Natural killer cell (primary cell): ENCODE measurements around the gene KLHL24. TPM values are rescaled to one million over a fixed set of nuclear protein-coding genes. Genes with fewer than 3 reads are reported as not detected.
"Not testable (repeated sequence)": the region's sequence is repeated elsewhere in the genome, so short reads cannot be mapped to it uniquely, and the experiment has no call there.

Experiments used
- ATAC-seq, 3 donors: fragments of 150-1000 bp in 2 of 3; fragments of 200-7000 bp in 1 of 3; cut with Tn5 transposase; 1 replicate in 1 of 3; 2 replicates in 2 of 3; pipeline ENCODE4 v1.10.0; 2021; ENCODE audit warnings: mild to moderate bottlenecking in 2 of 3, moderate library complexity in 2 of 3
- DNase-seq, 2 donors: peaks; one replicate each; pipeline versions ENCODE4 v3.0.0 to v3.0.0-alpha.2; 2013 to 2021; ENCODE audit warnings: mixed read lengths in 1 of 2
- H3K27ac ChIP-seq: one replicate; pipeline ENCODE4 v1.5.1; 2013; ENCODE audit warnings: mild to moderate bottlenecking, low read length
- H3K27me3 ChIP-seq: one replicate; pipeline ENCODE4 v1.6.1; 2013; ENCODE audit warnings: low read length; ENCODE audit not compliant: control insufficient read depth, insufficient read depth
- H3K36me3 ChIP-seq: one replicate; pipeline ENCODE4 v1.6.1; 2013; ENCODE audit warnings: low read length; ENCODE audit not compliant: control insufficient read depth, insufficient read depth
- H3K4me1 ChIP-seq: one replicate; pipeline ENCODE4 v1.6.1; 2013; ENCODE audit warnings: low read length; ENCODE audit not compliant: control insufficient read depth, insufficient read depth
- H3K4me3 ChIP-seq: one replicate; pipeline ENCODE4 v1.5.1; 2013; ENCODE audit warnings: low read length
- H3K9me3 ChIP-seq: one replicate; pipeline ENCODE4 v1.6.1; 2013; ENCODE audit warnings: low read length; ENCODE audit not compliant: control insufficient read depth, insufficient read depth
- H3K27ac Mint-ChIP-seq, 2 donors: one replicate each; pipeline ENCODE4 v1.8.0; 2022; ENCODE audit warnings: mild to moderate bottlenecking in 2 of 2, mixed read lengths in 2 of 2, moderate library complexity in 1 of 2
- H3K27me3 Mint-ChIP-seq, 2 donors: one replicate each; pipeline ENCODE4 v1.8.0; 2022; ENCODE audit warnings: low read depth in 2 of 2, mixed read lengths in 2 of 2
- H3K36me3 Mint-ChIP-seq: one replicate; pipeline ENCODE4 v1.8.0; 2022; ENCODE audit warnings: mixed read lengths
- H3K4me1 Mint-ChIP-seq, 2 donors: one replicate each; pipeline ENCODE4 v1.8.0; 2022; ENCODE audit warnings: mixed read lengths in 2 of 2
- H3K4me3 Mint-ChIP-seq: one replicate; pipeline ENCODE4 v1.8.0; 2022; ENCODE audit warnings: mild to moderate bottlenecking, moderate library complexity, mixed read lengths
- H3K9me3 Mint-ChIP-seq, 2 donors: one replicate each; pipeline ENCODE4 v1.8.0; 2022; ENCODE audit warnings: mixed read lengths in 2 of 2
- CTCF ChIP-seq: fragments of 200-600 bp; IDR thresholded peaks from one replicate; pipeline ENCODE4 v1.8.0; 2022; ENCODE audit warnings: antibody characterized with exemption
- WGBS: methylation state at CpG from one replicate; pipeline ENCODE4 v1.1.7; 2013; ENCODE audit warnings: missing lambda C conversion rate; ENCODE audit not compliant: insufficient coverage; 5-methylcytosine and 5-hydroxymethylcytosine counted together
- intact Hi-C: fragments of 100-400 bp; cut with micrococcal nuclease; formaldehyde crosslinking; loops from one replicate; pipeline ENCODE4 v1.14.2; 2022
- total RNA-seq, 4 donors: library from RNA; stranded (reverse); fragments of 120-200 nt in 1 of 4; gene quantifications; one replicate each; pipeline versions ENCODE4 v1.2.3 to v1.2.4, GENCODE V29; 2013 to 2022

Gene KLHL24
- total RNA-seq, 3 donors from 2014 or later (not counting 1 experiment from before 2014, with no cell fraction given), result 140 to 189 (median 177) TPM

DNA sequence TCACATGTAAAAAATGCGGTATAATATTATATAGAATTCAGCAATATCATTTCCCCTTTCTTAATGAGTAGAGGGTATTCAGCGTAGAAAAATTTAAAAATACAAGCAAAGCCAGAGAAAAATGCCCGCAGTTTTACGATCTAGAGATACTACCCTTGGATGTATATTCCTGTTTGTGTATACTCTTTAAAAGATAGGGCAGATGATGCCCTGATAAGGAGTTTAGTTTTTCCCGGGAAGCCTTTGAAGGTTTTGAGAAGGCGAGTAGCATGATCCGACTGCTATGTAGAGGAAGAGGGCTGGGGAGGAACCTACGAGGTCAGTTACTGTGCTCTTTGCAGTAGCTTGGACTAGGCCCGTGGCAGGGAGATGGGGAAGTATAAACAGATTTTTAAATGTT is 63.3 kb downstream of the KLHL24 start:
- H3K9me3 Mint-ChIP-seq, result no peaks in the 10 kb centered on the region
- peak in 1 of 2 donors; percentile 32 for DNase-seq
- H3K9me3 ChIP-seq, result no peaks in the 10 kb centered on the region
- no peak for ATAC-seq
- H3K4me3 ChIP-seq, result peak overlapping the region; percentile 94
- H3K36me3 ChIP-seq, result peaks cover 2% of the 10 kb centered on the region
- H3K27ac Mint-ChIP-seq, result peak overlapping the region; percentile 66 to 83
- peaks cover 29 to 37% of the 10 kb centered on the region in 2 donors for H3K4me1 Mint-ChIP-seq
- peak overlapping the region; percentile 68 for H3K27ac ChIP-seq
- no peaks in the 10 kb centered on the region for H3K36me3 Mint-ChIP-seq
- intact Hi-C loops, result loop anchor here (2.0 kb wide), 1 partner anchor 62 kb away; no protein-coding TSS in a partner anchor
- TF ChIP-seq CTCF, result no peak
- WGBS, result 5% methylated on average over 7 of the region's 9 CpGs
- no peaks in the 10 kb centered on the region for H3K27me3 ChIP-seq
- H3K4me3 Mint-ChIP-seq, result peak overlapping the region; percentile 92
- peaks cover 9% of the 10 kb centered on the region for H3K4me1 ChIP-seq
- no peaks in the 10 kb centered on the region for H3K27me3 Mint-ChIP-seq

- Mint-ChIP-seq H3K9me3 (no peaks in the 10 kb centered on the region), H3K27ac (peak overlapping the region; percentile 66 to 83), H3K4me1 (peaks cover 34 to 40% of the 10 kb centered on the region in 2 donors), H3K36me3 (no peaks in the 10 kb centered on the region), H3K27me3 (no peaks in the 10 kb centered on the region), H3K4me3 (peak overlapping the region; percentile 92)
- ATAC-seq, result no peak
- no peaks in the 10 kb centered on the region for H3K9me3 ChIP-seq
- no peak for DNase-seq
- intact Hi-C loops, result loop anchor here (2.0 kb wide), 1 partner anchor 63 kb away; no protein-coding TSS in a partner anchor
- peak overlapping the region; percentile 68 for H3K27ac ChIP-seq
- H3K36me3 ChIP-seq, result peaks cover 2% of the 10 kb centered on the region
- TF ChIP-seq CTCF, result no peak
- H3K27me3 ChIP-seq, result no peaks in the 10 kb centered on the region
- WGBS, result 63% methylated on average over 12 of the region's 13 CpGs
- H3K4me1 ChIP-seq, result peaks cover 9% of the 10 kb centered on the region
- H3K4me3 ChIP-seq, result no peak overlapping the region
Measured at GRCh38 chr3:183699238-183699947, 64.0 kb downstream of the KLHL24 start.

DNA sequence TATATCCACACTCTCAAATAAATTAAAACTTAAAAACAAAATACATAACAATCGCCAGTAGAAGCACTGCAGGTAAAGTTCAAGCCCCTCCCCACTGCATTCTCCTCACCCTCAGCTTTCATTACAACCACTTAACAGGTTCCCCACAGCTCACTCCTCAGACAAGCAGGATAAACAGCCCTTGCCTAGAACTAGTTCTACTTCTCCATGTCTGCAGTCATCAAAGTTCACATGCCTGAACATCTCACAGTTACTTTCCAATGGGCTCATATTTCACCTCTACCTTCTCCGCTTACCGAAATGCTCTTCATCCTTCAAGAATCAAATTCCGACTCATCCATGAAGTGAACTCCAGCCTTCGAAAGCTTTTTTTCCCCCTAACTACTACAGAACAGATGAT is 66.3 kb downstream of the KLHL24 start:
- intact Hi-C loops, result no loop called here
- no peak overlapping the region for H3K27ac Mint-ChIP-seq

GRCh38 chr3:183703892-183704291 is 68.5 kb downstream of the KLHL24 start:
- H3K4me3 Mint-ChIP-seq, H3K27ac ChIP-seq, ATAC-seq, H3K27ac Mint-ChIP-seq, H3K4me3 ChIP-seq, H3K36me3 Mint-ChIP-seq, DNase-seq, H3K27me3 Mint-ChIP-seq, H3K9me3 Mint-ChIP-seq, H3K27me3 ChIP-seq, H3K36me3 ChIP-seq, intact Hi-C loops, H3K9me3 ChIP-seq, H3K4me1 ChIP-seq: not testable (repeated sequence)
- WGBS, result 89% methylated on average over 5 of the region's 6 CpGs
- peaks cover 27 to 29% of the 10 kb centered on the region in 2 donors for H3K4me1 Mint-ChIP-seq

More for the DNA sequence above, 66.3 kb downstream of the KLHL24 start:
- no peak for DNase-seq
- Histone ChIP-seq H3K36me3 (peaks cover 2% of the 10 kb centered on the region), H3K27me3 (no peaks in the 10 kb centered on the region), H3K4me1 (peaks cover 9% of the 10 kb centered on the region), H3K27ac (no peak overlapping the region), H3K4me3 (no peak overlapping the region), H3K9me3 (no peaks in the 10 kb centered on the region)
- Mint-ChIP-seq H3K36me3 (no peaks in the 10 kb centered on the region), H3K9me3 (no peaks in the 10 kb centered on the region), H3K4me1 (peaks cover 40 to 41% of the 10 kb centered on the region in 2 donors), H3K4me3 (no peak overlapping the region), H3K27me3 (no peaks in the 10 kb centered on the region)
- ATAC-seq, result no peak
- WGBS, result 97% methylated on average over 5 of the region's 5 CpGs
- TF ChIP-seq CTCF, result no peak
